MCF 10A (cell line): ENCODE results near the gene KRTAP12-1. TPM values are rescaled to one million over a fixed set of nuclear protein-coding genes. Genes with fewer than 3 reads are reported as not detected.
"Not testable (repeated sequence)": the region's sequence is repeated elsewhere in the genome, so short reads cannot be mapped to it uniquely, and the experiment has no call there.

Experiments
- BruUV-seq: library from RNA; stranded (reverse); fragments of 400-500 nt; replicated peaks from 2 replicates; lab custom pipeline; 2021; lab: Mats Ljungman, UMichigan
- CTCF ChIA-PET: fragments of 300-600 bp; sonication (Branson Sonifier 250); formaldehyde crosslinking; extraction: SDS; loops from one replicate; lab custom pipeline; 2021; ENCODE audit warnings: antibody characterized with exemption, inconsistent platforms; lab: Yijun Ruan, JAX
- POLR2A ChIA-PET: fragments of 300-600, 350-650 bp; sonication (Branson Sonifier 250); formaldehyde crosslinking; extraction: SDS; loops from one replicate; lab custom pipeline; 2020; ENCODE audit warnings: antibody characterized with exemption, inconsistent platforms; lab: Yijun Ruan, JAX
- DNase-seq: peaks from one replicate; pipeline ENCODE4 v3.0.0-alpha.2; 2018; ENCODE audit not compliant: unreplicated experiment
- H3K27ac Mint-ChIP-seq: one replicate; pipeline ENCODE4 v1.8.0; 2022; ENCODE audit warnings: mild to moderate bottlenecking, low read depth, mixed read lengths; ENCODE audit not compliant: unreplicated experiment
- H3K27me3 Mint-ChIP-seq: one replicate; pipeline ENCODE4 v1.8.0; 2022; ENCODE audit warnings: mixed read lengths; ENCODE audit not compliant: insufficient read depth, unreplicated experiment
- H3K36me3 Mint-ChIP-seq: one replicate; pipeline ENCODE4 v1.8.0; 2022; ENCODE audit warnings: mild to moderate bottlenecking, moderate library complexity, mixed read lengths; ENCODE audit not compliant: insufficient read depth, unreplicated experiment
- H3K4me1 Mint-ChIP-seq: one replicate; pipeline ENCODE4 v1.8.0; 2022; ENCODE audit warnings: mixed read lengths; ENCODE audit not compliant: insufficient read depth, unreplicated experiment
- H3K4me3 Mint-ChIP-seq: one replicate; pipeline ENCODE4 v1.8.0; 2022; ENCODE audit warnings: mild to moderate bottlenecking, moderate library complexity, mixed read lengths; ENCODE audit not compliant: unreplicated experiment
- H3K9me3 Mint-ChIP-seq: one replicate; pipeline ENCODE4 v1.8.0; 2022; ENCODE audit warnings: mixed read lengths; ENCODE audit not compliant: unreplicated experiment
- CTCF ChIP-seq: fragments of 200-600 bp; IDR thresholded peaks from one replicate; pipeline ENCODE4 v1.8.0; 2022; ENCODE audit warnings: antibody characterized with exemption, mild to moderate bottlenecking; ENCODE audit not compliant: unreplicated experiment
- intact Hi-C: fragments of 100-400 bp; cut with micrococcal nuclease; formaldehyde crosslinking; loops from 2 replicates; pipeline ENCODE4 v1.14.1; 2022
- total RNA-seq: library from RNA; stranded (reverse); gene quantifications from 2 replicates; pipeline ENCODE4 v1.2.3, GENCODE V29; 2022

KRTAP12-1 gene
- total RNA-seq, 1 experiment from 2014 or later, result not detected

- Mint-ChIP-seq H3K27me3 (peaks cover 35% of the 10 kb centered on the region), H3K27ac (no peak overlapping the region), H3K9me3 (no peaks in the 10 kb centered on the region), H3K4me3 (no peak overlapping the region), H3K4me1 (no peaks in the 10 kb centered on the region), H3K36me3 (no peaks in the 10 kb centered on the region)
- no peak for DNase-seq
- no peak for TF ChIP-seq CTCF
- intact Hi-C loops, result no loop called here
- no TSS peak for BruUV-seq
- POLR2A ChIA-PET, result no interaction called here
- CTCF ChIA-PET, result interaction anchor here (0.7 kb wide), 1 partner anchor 140 kb away, joined by 3 read pairs; no protein-coding TSS in a partner anchor
These were observed 31.5 kb downstream of the KRTAP12-1 start for GRCh38 chr21:44650265-44650972.

GRCh38 chr21:44649521-44650100 lies 32.4 kb downstream of the KRTAP12-1 start:
- Mint-ChIP-seq H3K27me3 (peaks cover 35% of the 10 kb centered on the region), H3K9me3 (peaks cover 4% of the 10 kb centered on the region), H3K4me1 (no peaks in the 10 kb centered on the region), H3K27ac (no peak overlapping the region), H3K36me3 (no peaks in the 10 kb centered on the region), H3K4me3 (no peak overlapping the region)
- POLR2A ChIA-PET, result no interaction called here
- no TSS peak for BruUV-seq
- intact Hi-C loops, result no loop called here
- DNase-seq, result no peak
- no peak for TF ChIP-seq CTCF
- CTCF ChIA-PET, result interaction anchor here (0.6 kb wide), 1 partner anchor 152 kb away, joined by 3 read pairs; the partner anchor contains the start of gene UBE2G2

GRCh38 chr21:44648557-44649311 lies 33.2 kb downstream of the KRTAP12-1 start:
- peaks cover 29% of the 10 kb centered on the region for H3K27me3 Mint-ChIP-seq
- intact Hi-C loops, result no loop called here
- no TSS peak for BruUV-seq
- no peaks in the 10 kb centered on the region for H3K4me1 Mint-ChIP-seq
- H3K9me3 Mint-ChIP-seq, result peaks cover 9% of the 10 kb centered on the region
- no peak overlapping the region for H3K4me3 Mint-ChIP-seq
- no peak overlapping the region for H3K27ac Mint-ChIP-seq
- no peak for DNase-seq
- CTCF ChIA-PET, result interaction anchor here (0.6 kb wide), 1 partner anchor 153 kb away, joined by 3 read pairs; the partner anchor contains the start of gene UBE2G2
- no peaks in the 10 kb centered on the region for H3K36me3 Mint-ChIP-seq
- POLR2A ChIA-PET, result no interaction called here
- no peak for TF ChIP-seq CTCF

GRCh38 chr21:44647222-44647552 lies 34.8 kb downstream of the KRTAP12-1 start:
- H3K36me3 Mint-ChIP-seq, result no peaks in the 10 kb centered on the region
- no peak overlapping the region for H3K4me3 Mint-ChIP-seq
- POLR2A ChIA-PET, result no interaction called here
- H3K27ac Mint-ChIP-seq, result no peak overlapping the region
- CTCF ChIA-PET, result no interaction called here
- H3K4me1 Mint-ChIP-seq, result no peaks in the 10 kb centered on the region
- no peak for DNase-seq
- no TSS peak for BruUV-seq
- intact Hi-C loops, result no loop called here
- peaks cover 16% of the 10 kb centered on the region for H3K9me3 Mint-ChIP-seq
- peaks cover 23% of the 10 kb centered on the region for H3K27me3 Mint-ChIP-seq
- no peak for TF ChIP-seq CTCF

GRCh38 chr21:44646366-44647221 lies 35.4 kb downstream of the KRTAP12-1 start, which contains the start of gene KRTAP10-11:
Gene KRTAP10-11 (plus strand): TSS chr21:44646414. CDS start chr21:44646459, 45 bp downstream.
- intact Hi-C loops, BruUV-seq, H3K4me1 Mint-ChIP-seq, H3K4me3 Mint-ChIP-seq, H3K27ac Mint-ChIP-seq, DNase-seq, H3K36me3 Mint-ChIP-seq, POLR2A ChIA-PET: not testable (repeated sequence)
- CTCF ChIA-PET, result interaction anchor here (0.6 kb wide), 1 partner anchor 224 kb away, joined by 3 read pairs; no protein-coding TSS in a partner anchor
- peaks cover 17% of the 10 kb centered on the region for H3K9me3 Mint-ChIP-seq
- peaks cover 23% of the 10 kb centered on the region for H3K27me3 Mint-ChIP-seq
